GM18498 (cell line): ENCODE measurements around the gene C16orf96.

Experiments
- ATAC-seq: cut with Tn5 transposase; IDR thresholded peaks from one replicate; pipeline ENCODE4 v1.9.1; 2021; ENCODE audit warnings: mild to moderate bottlenecking, moderate library complexity; ENCODE audit not compliant: unreplicated experiment

Gene C16orf96

DNA sequence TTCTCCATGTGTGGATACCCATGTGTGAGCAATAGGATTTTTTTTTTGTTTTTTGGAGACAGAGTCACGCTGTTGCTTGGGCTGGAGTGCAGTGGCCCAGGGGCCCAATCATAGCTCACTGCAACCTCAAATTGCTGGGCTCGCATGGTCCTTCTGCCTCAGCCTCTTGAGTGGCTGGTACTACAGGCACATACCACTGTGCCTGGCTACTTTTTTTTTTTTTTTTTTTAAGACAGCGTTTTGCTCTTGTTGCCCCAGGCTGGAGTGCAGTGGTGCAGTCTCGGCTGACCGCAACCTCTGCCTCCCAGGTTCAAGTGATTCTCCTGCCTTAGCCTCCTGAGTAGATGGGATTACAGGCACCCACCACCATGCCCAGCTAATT is 85.2 kb downstream of the C16orf96 start:
- no peak for ATAC-seq

GRCh38 chr16:4641895-4642294 is 85.8 kb downstream of the C16orf96 start:
- ATAC-seq = no peak

- ATAC-seq = no peak
Measured at GRCh38 chr16:4646773-4647643, 90.9 kb downstream of the C16orf96 start.

DNA sequence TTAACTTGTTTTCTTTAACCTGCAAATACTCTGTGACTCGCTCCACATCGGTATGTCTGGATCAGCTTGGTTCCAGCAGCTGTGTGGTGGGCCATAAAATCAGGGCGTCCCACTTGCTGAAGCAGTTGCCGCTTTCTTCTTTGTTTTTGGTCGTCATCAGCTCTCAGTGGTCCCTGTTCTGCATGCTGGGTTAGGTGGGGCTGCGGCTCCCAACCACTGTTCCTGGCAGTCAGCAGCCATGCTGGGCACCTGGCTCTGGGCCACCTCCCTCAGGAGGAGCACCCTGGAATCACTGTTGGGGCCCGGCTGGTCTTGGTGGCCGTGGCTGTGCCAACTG is 91.5 kb downstream of the C16orf96 start:
- ATAC-seq = no peak

DNA sequence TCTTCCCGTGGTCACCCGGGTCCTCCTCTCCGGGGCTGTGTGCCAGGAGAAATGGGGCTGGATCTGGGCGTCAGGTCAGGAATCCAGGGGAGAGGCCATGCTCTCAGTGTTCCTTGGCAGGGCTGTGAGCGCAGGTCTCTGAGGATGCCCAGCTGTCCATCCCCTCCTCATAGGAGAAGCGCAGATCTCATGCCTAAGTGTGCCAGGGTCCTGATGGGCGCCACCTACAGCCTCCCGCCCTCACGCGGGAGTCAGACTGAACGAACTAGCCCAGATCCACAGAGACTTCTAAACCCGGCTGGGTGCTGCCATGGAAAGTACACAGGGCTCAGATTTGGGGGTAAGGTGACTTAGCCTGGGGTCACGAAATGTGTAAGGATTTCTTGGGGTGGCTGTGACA is 92.8 kb downstream of the C16orf96 start:
- no peak for ATAC-seq

DNA sequence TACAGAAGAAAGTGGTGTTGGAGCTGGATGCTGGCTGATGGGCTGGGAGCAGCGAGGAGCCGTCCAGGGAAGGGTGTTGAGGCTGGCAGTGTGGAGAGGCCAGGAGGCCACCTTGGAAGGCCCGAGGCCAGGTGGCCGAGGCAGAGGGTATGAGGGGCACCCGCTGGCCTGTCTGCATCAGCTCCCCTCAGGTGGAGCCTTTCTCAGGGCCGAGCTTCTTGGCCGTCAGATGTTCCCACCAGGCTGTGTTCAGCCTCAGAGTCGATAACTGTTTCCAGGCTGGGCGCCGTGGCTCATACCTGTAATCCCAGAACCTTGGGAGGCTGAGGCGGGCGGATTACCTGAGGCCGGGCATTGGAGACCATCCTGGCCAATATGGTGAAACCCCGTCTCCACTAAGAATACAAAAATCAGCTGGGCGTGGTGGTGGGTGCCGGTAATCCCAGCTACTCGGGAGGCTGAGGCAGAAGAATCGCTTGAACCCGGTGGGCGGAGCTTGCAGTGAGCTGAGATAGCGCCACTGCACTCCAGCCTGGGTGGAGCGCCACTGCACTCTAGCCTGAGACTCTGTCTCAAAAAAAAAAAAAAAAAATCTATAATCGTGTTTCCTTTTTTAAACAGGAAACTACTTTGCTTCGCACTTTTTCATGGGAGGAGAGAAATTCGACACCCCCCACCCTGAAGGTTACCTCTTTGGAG is 93.8 kb downstream of the C16orf96 start:
- no peak for ATAC-seq
